GM19239 (cell line): ENCODE data around the gene USP19.

Experiments
- DNase-seq: peaks from one replicate; pipeline ENCODE4 v3.0.0; 2011; ENCODE audit warnings: low spot score; ENCODE audit not compliant: insufficient read length
- FAIRE-seq: peaks from 2 replicates; lab custom pipeline; 2011; peaks lifted over from hg19 to GRCh38; lab: Jason Lieb, UNC

USP19 gene

GRCh38 chr3:49135499-49135898, 14.9 kb upstream of the USP19 start:
- FAIRE-seq (no peak), DNase-seq (no peak)

GRCh38 chr3:49134471-49135265, 14.0 kb upstream of the USP19 start:
- DNase-seq (no peak), FAIRE-seq (no peak)

- FAIRE-seq (no peak), DNase-seq (no peak)
Measured at GRCh38 chr3:49133226-49133951, 12.8 kb upstream of the USP19 start.

- DNase-seq (no peak), FAIRE-seq (no peak)
Measured at GRCh38 chr3:49132437-49133225, 12.0 kb upstream of the USP19 start, which contains the start of gene LAMB2. Gene LAMB2 (minus strand): TSS chr3:49133050. CDS start chr3:49132867, 183 bp downstream.

- FAIRE-seq: no peak
- DNase-seq: no peak
Measured at GRCh38 chr3:49132073-49132436, 11.4 kb upstream of the USP19 start.

- FAIRE-seq: no peak
- DNase-seq: no peak
Measured at GRCh38 chr3:49131576-49131975, 11.0 kb upstream of the USP19 start.

GRCh38 chr3:49131040-49131439, 10.4 kb upstream of the USP19 start:
- no peak for FAIRE-seq

GRCh38 chr3:49124991-49125670, 4.5 kb upstream of the USP19 start:
- FAIRE-seq (no peak), DNase-seq (no peak)

More at GRCh38 chr3:49131040-49131439, 10.4 kb upstream of the USP19 start:
- no peak for DNase-seq

GRCh38 chr3:49124203-49124602, 3.6 kb upstream of the USP19 start:
- FAIRE-seq (no peak), DNase-seq (no peak)

- DNase-seq (no peak), FAIRE-seq (no peak)
Measured at GRCh38 chr3:49123687-49124086, 3.1 kb upstream of the USP19 start.

- DNase-seq (no peak), FAIRE-seq (no peak)
Measured at GRCh38 chr3:49122886-49123545, 2.4 kb upstream of the USP19 start.

GRCh38 chr3:49122451-49122850, 1.8 kb upstream of the USP19 start:
- DNase-seq (no peak), FAIRE-seq (no peak)

GRCh38 chr3:49122022-49122421, 1.4 kb upstream of the USP19 start:
- no peak for FAIRE-seq
- DNase-seq: no peak

- DNase-seq (no peak), FAIRE-seq (no peak)
Measured at GRCh38 chr3:49121132-49121736, 611 bp upstream of the USP19 start.

- FAIRE-seq (peak; percentile 53), DNase-seq (no peak)
Measured at GRCh38 chr3:49120096-49120437, 556 bp downstream of the USP19 start.

- FAIRE-seq (peak; percentile 42), DNase-seq (no peak)
Measured at GRCh38 chr3:49119439-49119838, 1.2 kb downstream of the USP19 start.

GRCh38 chr3:49119036-49119435, 1.6 kb downstream of the USP19 start:
- FAIRE-seq (no peak), DNase-seq (no peak)

GRCh38 chr3:49112262-49112661, 8.4 kb downstream of the USP19 start:
- FAIRE-seq (no peak), DNase-seq (no peak)

- DNase-seq: no peak
- no peak for FAIRE-seq
Measured at GRCh38 chr3:49111347-49111746, 9.3 kb downstream of the USP19 start.
